Peyer's patch (tissue), 4 donors: Measurements from ENCODE around the gene CDKN2C. TPM values are rescaled to one million over a fixed set of nuclear protein-coding genes. Genes with fewer than 3 reads are reported as not detected.

ENCODE experiments used
- DNase-seq, 3 donors: peaks; one replicate each; pipeline ENCODE4 v3.0.0-alpha.2; 2017 to 2019
- H3K27ac ChIP-seq, 4 donors: fragments of 200-600 bp; sonication (generic); one replicate each; pipeline ENCODE4 v1.5.1; 2016 to 2019
- H3K27me3 ChIP-seq, 2 donors: fragments of 200-600 bp; sonication (generic); one replicate each; pipeline ENCODE4 v1.5.1; 2019
- H3K36me3 ChIP-seq, 3 donors: fragments of 200-600 bp; sonication (generic); one replicate each; pipeline ENCODE4 v1.5.1; 2016 to 2019
- H3K4me1 ChIP-seq, 4 donors: fragments of 200-600 bp; sonication (generic); one replicate each; pipeline ENCODE4 v1.5.1; 2016 to 2019
- H3K4me3 ChIP-seq, 4 donors: fragments of 200-600 bp; sonication (generic); 1 replicate in 3 of 4; 2 replicates in 1 of 4; pipeline ENCODE4 v1.5.1; 2016 to 2019; ENCODE audit warnings: mild to moderate bottlenecking in 1 of 4
- H3K9me3 ChIP-seq, 4 donors: fragments of 200-600 bp; sonication (generic); one replicate each; pipeline ENCODE4 v1.5.1; 2016 to 2019; ENCODE audit warnings: mild to moderate bottlenecking in 1 of 4
- POLR2A ChIP-seq, 2 donors: fragments of 450-650 bp; IDR thresholded peaks; one replicate each; pipeline ENCODE4 v1.5.1; 2017; ENCODE audit warnings: antibody characterized with exemption in 2 of 2, mild to moderate bottlenecking in 2 of 2, moderate library complexity in 2 of 2
- total RNA-seq, 4 donors: library from RNA; depleted of rRNA; stranded (reverse); fragments of >200 nt; gene quantifications; one replicate each; pipeline ENCODE4 v1.1.0, GENCODE V29; 2016
- TF ChIP-seq, protein P1 (sequence below), 6 experiments: fragments of 450-650 bp in 4 of 6; fragments of 200-600 bp in 2 of 6; sonication (generic) in 1 of 6; IDR thresholded peaks; one replicate each; pipeline ENCODE4 v1.5.1; 2017 to 2019; ENCODE audit warnings: antibody characterized with exemption in 6 of 6, mild to moderate bottlenecking in 3 of 6, moderate library complexity in 1 of 6

Gene CDKN2C
- total RNA-seq, 4 donors from 2014 or later: 5.8 to 14.5 (median 9.5) TPM

DNA sequence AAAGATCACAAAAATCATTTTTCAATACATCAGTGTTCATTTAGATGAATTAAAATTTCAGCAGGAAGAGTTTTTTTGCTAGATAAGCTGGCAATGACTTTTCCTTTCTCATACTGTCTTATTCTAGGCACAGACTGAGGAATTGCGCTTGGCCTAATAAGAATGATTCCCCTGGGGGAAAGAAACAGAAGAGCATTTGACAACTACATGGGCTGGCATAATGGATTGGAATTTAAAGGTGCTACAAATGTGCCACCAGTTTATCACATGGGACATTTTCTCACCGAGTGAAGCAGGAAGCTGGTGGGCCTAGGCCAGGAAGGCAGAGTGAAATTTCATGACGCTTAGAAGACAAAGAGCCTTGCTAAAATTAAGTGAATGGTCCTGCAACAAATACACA is 39.3 kb downstream of the CDKN2C start:
- H3K4me3 ChIP-seq: no peak overlapping the region
- no peaks in the 10 kb centered on the region for H3K9me3 ChIP-seq
- no peaks in the 10 kb centered on the region for H3K4me1 ChIP-seq
- no peak for TF ChIP-seq POLR2A (IDR thresholded peaks at IDR 0.05)
- TF ChIP-seq, protein P1, sequence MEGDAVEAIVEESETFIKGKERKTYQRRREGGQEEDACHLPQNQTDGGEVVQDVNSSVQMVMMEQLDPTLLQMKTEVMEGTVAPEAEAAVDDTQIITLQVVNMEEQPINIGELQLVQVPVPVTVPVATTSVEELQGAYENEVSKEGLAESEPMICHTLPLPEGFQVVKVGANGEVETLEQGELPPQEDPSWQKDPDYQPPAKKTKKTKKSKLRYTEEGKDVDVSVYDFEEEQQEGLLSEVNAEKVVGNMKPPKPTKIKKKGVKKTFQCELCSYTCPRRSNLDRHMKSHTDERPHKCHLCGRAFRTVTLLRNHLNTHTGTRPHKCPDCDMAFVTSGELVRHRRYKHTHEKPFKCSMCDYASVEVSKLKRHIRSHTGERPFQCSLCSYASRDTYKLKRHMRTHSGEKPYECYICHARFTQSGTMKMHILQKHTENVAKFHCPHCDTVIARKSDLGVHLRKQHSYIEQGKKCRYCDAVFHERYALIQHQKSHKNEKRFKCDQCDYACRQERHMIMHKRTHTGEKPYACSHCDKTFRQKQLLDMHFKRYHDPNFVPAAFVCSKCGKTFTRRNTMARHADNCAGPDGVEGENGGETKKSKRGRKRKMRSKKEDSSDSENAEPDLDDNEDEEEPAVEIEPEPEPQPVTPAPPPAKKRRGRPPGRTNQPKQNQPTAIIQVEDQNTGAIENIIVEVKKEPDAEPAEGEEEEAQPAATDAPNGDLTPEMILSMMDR (IDR thresholded peaks at IDR 0.05): no peak
- DNase-seq: no peak
- H3K27ac ChIP-seq: no peak overlapping the region
- no peaks in the 10 kb centered on the region for H3K27me3 ChIP-seq
- no peaks in the 10 kb centered on the region for H3K36me3 ChIP-seq

DNA sequence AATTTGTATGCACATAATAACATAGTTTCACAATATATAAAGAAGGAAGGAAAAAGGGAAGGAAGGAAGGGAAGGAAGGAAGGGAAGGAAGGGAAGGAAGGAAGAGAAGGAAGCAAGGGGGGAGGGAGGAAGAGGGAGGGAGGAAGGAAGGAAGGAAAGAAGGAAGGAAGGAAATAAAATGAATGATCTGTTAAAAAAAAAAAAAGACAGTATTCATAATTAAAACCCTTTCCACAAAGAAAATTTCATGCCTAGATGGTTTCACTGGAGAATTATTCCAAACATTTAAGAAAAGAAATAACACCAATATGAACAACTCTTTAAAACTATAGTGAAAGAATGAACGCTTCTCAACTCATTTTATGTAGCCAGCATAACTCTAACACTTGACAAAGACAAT is 44.8 kb downstream of the CDKN2C start:
- DNase-seq: no peak
- no peaks in the 10 kb centered on the region for H3K9me3 ChIP-seq
- no peaks in the 10 kb centered on the region for H3K36me3 ChIP-seq
- H3K4me3 ChIP-seq: no peak overlapping the region
- no peaks in the 10 kb centered on the region for H3K27me3 ChIP-seq
- no peaks in the 10 kb centered on the region for H3K4me1 ChIP-seq
- H3K27ac ChIP-seq: no peak overlapping the region
- TF ChIP-seq, protein P1 (IDR thresholded peaks at IDR 0.05): no peak
- TF ChIP-seq POLR2A (IDR thresholded peaks at IDR 0.05): no peak

DNA sequence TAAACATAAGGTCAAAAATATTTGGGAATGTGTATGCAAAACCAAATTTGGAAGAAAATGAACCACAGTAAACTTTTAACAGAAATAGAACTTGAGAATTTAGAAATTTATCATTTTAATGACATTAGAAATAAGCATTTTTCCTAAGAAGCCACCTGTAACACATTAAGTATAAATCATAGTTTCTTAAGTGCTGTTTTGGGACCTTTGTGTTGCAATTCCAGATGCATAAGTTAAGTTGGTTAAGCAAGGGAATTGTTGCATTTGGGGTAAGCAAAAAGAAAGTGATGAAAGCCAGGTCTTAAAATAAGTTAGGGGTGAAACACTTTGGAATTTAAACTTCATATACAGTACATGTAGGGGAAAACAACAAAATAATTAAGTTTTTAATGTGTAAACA is 49.8 kb downstream of the CDKN2C start:
- H3K4me1 ChIP-seq: no peaks in the 10 kb centered on the region
- no peak for TF ChIP-seq POLR2A (IDR thresholded peaks at IDR 0.05)
- TF ChIP-seq, protein P1 (IDR thresholded peaks at IDR 0.05): no peak
- H3K27me3 ChIP-seq: no peaks in the 10 kb centered on the region
- no peaks in the 10 kb centered on the region for H3K9me3 ChIP-seq
- no peaks in the 10 kb centered on the region for H3K36me3 ChIP-seq
- DNase-seq: no peak
- no peak overlapping the region for H3K27ac ChIP-seq
- no peak overlapping the region for H3K4me3 ChIP-seq

Other genes with a start within 250 kb of the CDKN2C start
- 10 to 100 TPM; 36.9 to 77.6 (median 48.3) TPM for gene FAF1, start 10.0 kb upstream of the CDKN2C start, total RNA-seq
- not detected for gene C1orf185, start 132.0 kb downstream of the CDKN2C start, total RNA-seq